SK-N-SH treated with all-trans-retinoic acid at 6 μM for 48 hours (cell line): ENCODE data around the gene PER1.

ENCODE experiments used
- ATAC-seq: fragments of 200-7000 bp; cut with Tn5 transposase; 3 replicates; pipeline ENCODE4 v1.9.1; 2020; ENCODE audit warnings: mild to moderate bottlenecking, moderate library complexity
- ARNTL ChIP-seq: fragments of 450-650 bp; formaldehyde crosslinking; IDR thresholded peaks from 2 replicates; pipeline ENCODE4 v1.5.0; 2020; ENCODE audit warnings: low read depth, mild to moderate bottlenecking, moderate library complexity, borderline replicate concordance
- BACH2 ChIP-seq: fragments of 250-450 bp; sonication (Bioruptor Pico); IDR thresholded peaks from 2 replicates; pipeline ENCODE4 v1.9.0; 2021; ENCODE audit warnings: mild to moderate bottlenecking, borderline replicate concordance
- CSDC2 ChIP-seq: fragments of 250-450 bp; sonication (Bioruptor Pico); IDR thresholded peaks from 2 replicates; pipeline ENCODE4 v1.5.0; 2020; ENCODE audit warnings: mild to moderate bottlenecking, moderate library complexity
- GLIS3 ChIP-seq: fragments of 250-450 bp; sonication (Bioruptor Pico); IDR thresholded peaks from 2 replicates; pipeline ENCODE4 v1.5.0; 2020; ENCODE audit warnings: mild to moderate bottlenecking, moderate library complexity
- OSR1 ChIP-seq: fragments of 250-450 bp; sonication (Bioruptor Pico); IDR thresholded peaks from 2 replicates; pipeline ENCODE4 v1.8.0; 2022; ENCODE audit warnings: moderate library complexity, mild to moderate bottlenecking, inconsistent platforms
- PPARA ChIP-seq: fragments of 250-450 bp; sonication (Bioruptor Pico); IDR thresholded peaks from 2 replicates; pipeline ENCODE4 v1.5.0; 2020; ENCODE audit warnings: mild to moderate bottlenecking, borderline replicate concordance
- RARB ChIP-seq: fragments of 250-450 bp; sonication (Bioruptor Pico); IDR thresholded peaks from 2 replicates; pipeline ENCODE4 v1.8.0; 2021; ENCODE audit warnings: mild to moderate bottlenecking, moderate library complexity
- SNAI2 ChIP-seq: fragments of 250-450 bp; sonication (Bioruptor Pico); IDR thresholded peaks from 2 replicates; pipeline ENCODE4 v1.5.0; 2020; ENCODE audit warnings: mild to moderate bottlenecking, moderate library complexity
- TCF4 ChIP-seq: fragments of 250-450 bp; sonication (Bioruptor Pico); IDR thresholded peaks from 2 replicates; pipeline ENCODE4 v1.8.0; 2021; ENCODE audit warnings: mild to moderate bottlenecking, moderate library complexity, borderline replicate concordance
- TOX ChIP-seq: fragments of 250-450 bp; sonication (Bioruptor Pico); IDR thresholded peaks from 2 replicates; pipeline ENCODE4 v1.8.0; 2021; ENCODE audit warnings: mild to moderate bottlenecking, moderate library complexity, borderline replicate concordance
- ZC3H10 ChIP-seq: fragments of 250-450 bp; sonication (Bioruptor Pico); IDR thresholded peaks from 2 replicates; pipeline ENCODE4 v1.5.1; 2021; ENCODE audit warnings: mild to moderate bottlenecking, moderate library complexity
- ZFP3 ChIP-seq: fragments of 250-450 bp; sonication (Bioruptor Pico); IDR thresholded peaks from 2 replicates; pipeline ENCODE4 v1.5.0; 2020; ENCODE audit warnings: mild to moderate bottlenecking, moderate library complexity
- ZFP30 ChIP-seq: fragments of 450-650 bp; formaldehyde crosslinking; IDR thresholded peaks from 2 replicates; pipeline ENCODE4 v1.5.0; 2022; ENCODE audit warnings: mild to moderate bottlenecking, moderate library complexity
- ZNF70 ChIP-seq: fragments of 450-650 bp; formaldehyde crosslinking; IDR thresholded peaks from 2 replicates; pipeline ENCODE4 v1.5.0; 2020; ENCODE audit warnings: mild to moderate bottlenecking, moderate library complexity
- ZNF8 ChIP-seq: fragments of 450-650 bp; formaldehyde crosslinking; IDR thresholded peaks from 2 replicates; pipeline ENCODE4 v1.5.0; 2020; ENCODE audit warnings: mild to moderate bottlenecking, moderate library complexity
- TF ChIP-seq, protein P1 (sequence below): fragments of 250-450 bp; sonication (Bioruptor Pico); IDR thresholded peaks from 2 replicates; pipeline ENCODE4 v1.8.0; 2020; ENCODE audit warnings: mild to moderate bottlenecking, moderate library complexity, borderline replicate concordance
- TF ChIP-seq, protein P2 (sequence below): fragments of 250-450 bp; sonication (Bioruptor Pico); IDR thresholded peaks from 2 replicates; pipeline ENCODE4 v1.5.0; 2020; ENCODE audit warnings: mild to moderate bottlenecking, moderate library complexity
- TF ChIP-seq, protein P3 (sequence below): fragments of 250-450 bp; sonication (Bioruptor Pico); IDR thresholded peaks from 2 replicates; pipeline ENCODE4 v1.5.1; 2021; ENCODE audit warnings: mild to moderate bottlenecking, moderate library complexity
- TF ChIP-seq, protein P4 (sequence below): fragments of 250-450 bp; sonication (Bioruptor Pico); IDR thresholded peaks from 2 replicates; pipeline ENCODE4 v1.8.0; 2021; ENCODE audit warnings: low read depth, mild to moderate bottlenecking, moderate library complexity, borderline replicate concordance

The PER1 gene

DNA sequence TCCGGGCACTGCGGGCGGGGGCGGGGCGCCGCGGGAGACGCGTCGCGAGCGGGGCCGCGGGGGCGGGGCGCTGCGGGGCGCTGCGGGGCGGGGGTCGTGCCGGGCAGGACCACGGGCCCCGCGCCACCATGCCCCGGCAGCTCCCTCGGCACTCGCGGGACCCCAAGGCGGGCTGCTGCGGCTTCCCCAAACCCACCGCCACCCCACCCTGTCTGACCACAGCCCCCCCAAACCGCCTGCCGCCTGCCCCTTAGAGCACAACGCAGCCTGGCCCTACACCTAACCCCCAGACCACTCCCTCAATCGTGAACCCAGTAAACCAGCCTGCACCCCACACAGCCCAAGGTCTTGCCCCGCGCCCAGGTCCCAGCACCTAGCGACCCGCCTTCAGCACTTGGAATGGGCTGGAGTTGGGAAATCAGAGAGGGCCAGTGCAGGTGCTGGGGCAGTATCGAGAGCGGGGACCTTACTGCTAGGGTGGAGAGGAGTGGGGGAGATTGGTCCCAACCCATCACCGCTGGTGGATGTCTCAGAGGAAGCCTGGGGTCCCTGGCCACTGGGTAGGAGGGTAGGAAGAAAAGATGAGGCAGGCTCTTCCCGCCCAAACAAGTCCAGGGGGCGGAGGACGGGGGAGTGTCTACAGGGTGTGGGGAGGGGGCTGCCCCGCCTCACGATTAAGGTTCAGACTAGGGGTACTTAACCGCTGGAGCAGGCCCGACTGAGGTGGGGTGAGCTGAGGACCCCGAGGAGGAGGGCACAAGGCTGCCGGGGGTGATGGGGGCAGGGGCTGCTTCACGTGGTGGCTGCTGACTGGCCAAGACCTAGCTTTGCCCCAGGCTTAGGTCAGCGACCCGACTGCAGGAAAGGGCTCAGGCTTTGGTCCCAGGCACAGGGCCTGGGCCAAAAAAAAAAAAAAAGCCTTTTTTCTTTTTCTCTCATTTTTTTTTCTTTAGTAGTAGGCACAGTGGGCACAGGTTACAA, 11.1 kb upstream of the PER1 start:
- TF ChIP-seq ZFP3 (CRISPR knock-in tag): no peak
- TF ChIP-seq CSDC2: no peak
- TF ChIP-seq ZC3H10 (CRISPR knock-in tag): no peak
- no peak for TF ChIP-seq TCF4 (CRISPR knock-in tag)
- TF ChIP-seq, protein P1, sequence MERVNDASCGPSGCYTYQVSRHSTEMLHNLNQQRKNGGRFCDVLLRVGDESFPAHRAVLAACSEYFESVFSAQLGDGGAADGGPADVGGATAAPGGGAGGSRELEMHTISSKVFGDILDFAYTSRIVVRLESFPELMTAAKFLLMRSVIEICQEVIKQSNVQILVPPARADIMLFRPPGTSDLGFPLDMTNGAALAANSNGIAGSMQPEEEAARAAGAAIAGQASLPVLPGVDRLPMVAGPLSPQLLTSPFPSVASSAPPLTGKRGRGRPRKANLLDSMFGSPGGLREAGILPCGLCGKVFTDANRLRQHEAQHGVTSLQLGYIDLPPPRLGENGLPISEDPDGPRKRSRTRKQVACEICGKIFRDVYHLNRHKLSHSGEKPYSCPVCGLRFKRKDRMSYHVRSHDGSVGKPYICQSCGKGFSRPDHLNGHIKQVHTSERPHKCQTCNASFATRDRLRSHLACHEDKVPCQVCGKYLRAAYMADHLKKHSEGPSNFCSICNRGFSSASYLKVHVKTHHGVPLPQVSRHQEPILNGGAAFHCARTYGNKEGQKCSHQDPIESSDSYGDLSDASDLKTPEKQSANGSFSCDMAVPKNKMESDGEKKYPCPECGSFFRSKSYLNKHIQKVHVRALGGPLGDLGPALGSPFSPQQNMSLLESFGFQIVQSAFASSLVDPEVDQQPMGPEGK (CRISPR knock-in tag): no peak
- no peak for TF ChIP-seq PPARA (CRISPR knock-in tag)
- TF ChIP-seq, protein P2, sequence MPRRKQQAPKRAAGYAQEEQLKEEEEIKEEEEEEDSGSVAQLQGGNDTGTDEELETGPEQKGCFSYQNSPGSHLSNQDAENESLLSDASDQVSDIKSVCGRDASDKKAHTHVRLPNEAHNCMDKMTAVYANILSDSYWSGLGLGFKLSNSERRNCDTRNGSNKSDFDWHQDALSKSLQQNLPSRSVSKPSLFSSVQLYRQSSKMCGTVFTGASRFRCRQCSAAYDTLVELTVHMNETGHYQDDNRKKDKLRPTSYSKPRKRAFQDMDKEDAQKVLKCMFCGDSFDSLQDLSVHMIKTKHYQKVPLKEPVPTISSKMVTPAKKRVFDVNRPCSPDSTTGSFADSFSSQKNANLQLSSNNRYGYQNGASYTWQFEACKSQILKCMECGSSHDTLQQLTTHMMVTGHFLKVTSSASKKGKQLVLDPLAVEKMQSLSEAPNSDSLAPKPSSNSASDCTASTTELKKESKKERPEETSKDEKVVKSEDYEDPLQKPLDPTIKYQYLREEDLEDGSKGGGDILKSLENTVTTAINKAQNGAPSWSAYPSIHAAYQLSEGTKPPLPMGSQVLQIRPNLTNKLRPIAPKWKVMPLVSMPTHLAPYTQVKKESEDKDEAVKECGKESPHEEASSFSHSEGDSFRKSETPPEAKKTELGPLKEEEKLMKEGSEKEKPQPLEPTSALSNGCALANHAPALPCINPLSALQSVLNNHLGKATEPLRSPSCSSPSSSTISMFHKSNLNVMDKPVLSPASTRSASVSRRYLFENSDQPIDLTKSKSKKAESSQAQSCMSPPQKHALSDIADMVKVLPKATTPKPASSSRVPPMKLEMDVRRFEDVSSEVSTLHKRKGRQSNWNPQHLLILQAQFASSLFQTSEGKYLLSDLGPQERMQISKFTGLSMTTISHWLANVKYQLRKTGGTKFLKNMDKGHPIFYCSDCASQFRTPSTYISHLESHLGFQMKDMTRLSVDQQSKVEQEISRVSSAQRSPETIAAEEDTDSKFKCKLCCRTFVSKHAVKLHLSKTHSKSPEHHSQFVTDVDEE (CRISPR knock-in tag): no peak
- no peak for TF ChIP-seq ZNF70
- TF ChIP-seq, protein P3, sequence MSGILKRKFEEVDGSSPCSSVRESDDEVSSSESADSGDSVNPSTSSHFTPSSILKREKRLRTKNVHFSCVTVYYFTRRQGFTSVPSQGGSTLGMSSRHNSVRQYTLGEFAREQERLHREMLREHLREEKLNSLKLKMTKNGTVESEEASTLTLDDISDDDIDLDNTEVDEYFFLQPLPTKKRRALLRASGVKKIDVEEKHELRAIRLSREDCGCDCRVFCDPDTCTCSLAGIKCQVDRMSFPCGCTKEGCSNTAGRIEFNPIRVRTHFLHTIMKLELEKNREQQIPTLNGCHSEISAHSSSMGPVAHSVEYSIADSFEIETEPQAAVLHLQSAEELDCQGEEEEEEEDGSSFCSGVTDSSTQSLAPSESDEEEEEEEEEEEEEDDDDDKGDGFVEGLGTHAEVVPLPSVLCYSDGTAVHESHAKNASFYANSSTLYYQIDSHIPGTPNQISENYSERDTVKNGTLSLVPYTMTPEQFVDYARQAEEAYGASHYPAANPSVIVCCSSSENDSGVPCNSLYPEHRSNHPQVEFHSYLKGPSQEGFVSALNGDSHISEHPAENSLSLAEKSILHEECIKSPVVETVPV (CRISPR knock-in tag): no peak
- ATAC-seq: peak; percentile 16

DNA sequence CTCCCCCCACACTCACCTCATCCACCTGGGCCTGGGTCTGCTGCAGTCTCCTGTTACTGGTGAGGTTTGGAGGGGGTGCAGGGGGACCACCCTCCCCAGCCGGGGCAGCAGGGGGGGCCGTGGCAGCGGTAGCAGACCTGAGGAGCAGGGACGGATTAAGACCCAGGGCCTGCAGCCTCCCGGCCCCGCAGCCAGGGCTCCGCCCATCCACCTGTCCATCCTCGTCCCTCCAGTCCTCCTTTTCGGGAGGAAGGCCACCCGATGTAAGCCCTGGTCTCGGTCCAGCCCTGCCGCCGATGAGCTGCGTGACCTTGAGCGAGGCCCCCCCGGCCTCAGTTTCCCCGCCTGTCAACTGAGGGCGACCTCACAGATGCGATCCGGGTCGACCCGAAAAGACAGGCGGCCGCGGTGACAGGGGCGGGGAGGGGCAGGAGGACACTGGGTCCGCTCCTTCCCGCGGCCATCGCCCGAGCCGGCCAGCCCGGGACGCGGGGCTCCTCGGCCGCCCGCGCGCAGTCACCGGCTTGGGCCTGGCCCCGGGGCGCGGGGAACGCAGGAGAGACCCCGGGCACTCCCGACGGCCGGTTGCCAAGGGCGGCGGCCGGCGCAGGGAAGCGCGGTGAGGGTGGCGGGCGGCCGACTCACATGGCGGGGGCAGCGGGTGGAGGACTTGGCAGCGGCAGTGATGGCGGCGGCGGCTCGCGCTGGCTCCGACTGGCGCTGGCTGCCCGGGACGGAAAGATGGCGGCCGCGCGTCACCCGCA, 10.2 kb upstream of the PER1 start, which contains the start of gene VAMP2:
TSS of gene VAMP2 (minus strand) at position 716 of the 764 bp plus-strand sequence. CDS start at position 647, 69 bp downstream.
- peak; percentile 49 for ATAC-seq
- no peak for TF ChIP-seq GLIS3 (CRISPR knock-in tag)
- TF ChIP-seq TCF4 (CRISPR knock-in tag): no peak
- no peak for TF ChIP-seq ZNF70
- TF ChIP-seq PPARA (CRISPR knock-in tag): no peak
- TF ChIP-seq RARB (CRISPR knock-in tag): no peak
- TF ChIP-seq ZFP3 (CRISPR knock-in tag): no peak
- no peak for TF ChIP-seq OSR1
- TF ChIP-seq CSDC2: no peak
- no peak for TF ChIP-seq ARNTL (CRISPR knock-in tag)

DNA sequence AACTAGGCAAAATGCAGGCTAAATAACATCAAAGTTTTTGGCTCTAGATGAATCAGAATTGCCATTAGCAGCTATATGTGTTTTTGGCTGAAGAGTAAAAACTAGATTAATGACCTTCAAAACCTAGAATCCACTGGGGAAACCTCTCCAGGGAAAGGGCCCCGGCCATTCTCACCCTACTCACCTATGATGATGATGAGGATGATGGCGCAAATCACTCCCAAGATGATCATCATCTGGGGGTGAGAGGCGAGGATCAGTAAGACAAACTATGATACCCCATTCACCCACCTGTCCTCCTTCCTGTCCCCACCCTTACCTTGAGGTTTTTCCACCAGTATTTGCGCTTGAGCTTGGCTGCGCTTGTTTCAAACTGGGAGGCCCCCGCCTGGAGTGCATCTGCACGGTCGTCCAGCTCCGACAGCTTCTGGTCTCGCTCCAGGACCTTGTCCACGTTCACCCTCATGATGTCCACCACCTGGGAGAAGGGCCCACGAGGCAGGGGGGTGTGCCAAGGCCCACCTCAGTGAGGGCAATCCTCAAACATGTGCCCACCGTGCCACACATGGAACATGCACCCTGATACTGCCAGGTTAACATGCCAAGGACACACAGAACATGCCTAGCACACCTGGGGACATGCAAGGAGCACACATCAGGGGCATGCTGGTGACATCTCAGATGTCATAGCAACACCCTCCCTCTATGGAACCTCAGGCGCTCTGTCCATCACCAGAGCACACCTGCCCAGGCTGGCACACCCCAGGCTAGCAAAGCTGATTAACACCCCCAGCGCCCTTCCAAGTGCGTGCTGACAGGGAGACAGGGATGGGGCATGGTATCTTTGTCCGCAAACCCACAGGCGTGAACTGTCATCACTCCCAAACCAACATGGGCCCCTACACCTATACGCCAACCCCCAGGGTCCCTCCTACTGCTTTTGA, 9.4 kb upstream of the PER1 start:
- ATAC-seq: no peak
- TF ChIP-seq ZFP3 (CRISPR knock-in tag) (no peak), ZNF8 (CRISPR knock-in tag) (no peak), CSDC2 (no peak), SNAI2 (CRISPR knock-in tag) (no peak)

DNA sequence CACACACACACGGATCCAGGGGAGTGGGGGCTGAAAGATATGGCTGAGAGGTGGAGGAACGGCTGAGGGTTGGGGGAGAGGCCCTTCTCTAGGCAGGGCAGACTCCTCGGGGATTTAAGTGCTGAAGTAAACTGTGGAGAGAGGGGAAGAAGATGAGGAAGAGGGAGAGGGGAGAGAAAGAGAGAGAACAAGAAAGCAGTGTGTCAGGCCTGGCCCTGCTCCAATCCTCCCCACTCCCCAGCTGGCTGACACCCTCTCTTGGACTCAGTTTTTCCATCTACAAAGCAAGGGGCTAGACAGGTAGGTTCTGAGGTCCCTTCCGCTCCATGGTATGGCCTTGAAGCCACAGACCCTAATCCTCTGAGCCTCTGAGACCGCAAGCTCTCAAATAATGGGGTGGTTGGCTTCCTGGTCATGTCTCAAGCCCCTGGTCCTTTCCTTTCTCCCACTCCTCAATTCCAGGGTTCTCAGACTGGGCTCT, 8.6 kb upstream of the PER1 start:
- no peak for ATAC-seq
- TF ChIP-seq TOX (CRISPR knock-in tag) (no peak), TCF4 (CRISPR knock-in tag) (no peak), SNAI2 (CRISPR knock-in tag) (no peak), ZFP30 (no peak), ZC3H10 (CRISPR knock-in tag) (no peak), ZFP3 (CRISPR knock-in tag) (no peak), BACH2 (CRISPR knock-in tag) (no peak), OSR1 (no peak), CSDC2 (no peak)
- TF ChIP-seq, protein P1 (CRISPR knock-in tag): no peak
- TF ChIP-seq, protein P4, sequence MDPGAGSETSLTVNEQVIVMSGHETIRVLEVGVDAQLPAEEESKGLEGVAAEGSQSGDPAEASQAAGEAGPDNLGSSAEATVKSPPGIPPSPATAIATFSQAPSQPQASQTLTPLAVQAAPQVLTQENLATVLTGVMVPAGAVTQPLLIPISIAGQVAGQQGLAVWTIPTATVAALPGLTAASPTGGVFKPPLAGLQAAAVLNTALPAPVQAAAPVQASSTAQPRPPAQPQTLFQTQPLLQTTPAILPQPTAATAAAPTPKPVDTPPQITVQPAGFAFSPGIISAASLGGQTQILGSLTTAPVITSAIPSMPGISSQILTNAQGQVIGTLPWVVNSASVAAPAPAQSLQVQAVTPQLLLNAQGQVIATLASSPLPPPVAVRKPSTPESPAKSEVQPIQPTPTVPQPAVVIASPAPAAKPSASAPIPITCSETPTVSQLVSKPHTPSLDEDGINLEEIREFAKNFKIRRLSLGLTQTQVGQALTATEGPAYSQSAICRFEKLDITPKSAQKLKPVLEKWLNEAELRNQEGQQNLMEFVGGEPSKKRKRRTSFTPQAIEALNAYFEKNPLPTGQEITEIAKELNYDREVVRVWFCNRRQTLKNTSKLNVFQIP (CRISPR knock-in tag): no peak
- TF ChIP-seq, protein P3 (CRISPR knock-in tag): no peak
